Measurements from ENCODE around the gene TAF3.

TAF3 gene

GRCh38 chr10:8061274-8062211 lies 243.2 kb downstream of the TAF3 start:
- DNase-seq, result no peak

GRCh38 chr10:8063128-8063908 lies 245.0 kb downstream of the TAF3 start:
- no peak for DNase-seq

GRCh38 chr10:8063935-8064334 lies 245.6 kb downstream of the TAF3 start:
- DNase-seq, result no peak

- no peak for DNase-seq
Observed at GRCh38 chr10:8064436-8064835, 246.1 kb downstream of the TAF3 start.

GRCh38 chr10:8065651-8066050 lies 247.3 kb downstream of the TAF3 start:
- peak; percentile 35 for DNase-seq

- DNase-seq, result no peak
Observed at GRCh38 chr10:8066124-8066523, 247.8 kb downstream of the TAF3 start.
